Lung (tissue), 12 donors: ENCODE results near the gene OR6F1. TPM values are rescaled to one million over a fixed set of nuclear protein-coding genes. Genes with fewer than 3 reads are reported as not detected.

Experiments used
- ATAC-seq: fragments of 200-7000 bp; cut with Tn5 transposase; one replicate; pipeline ENCODE4 v1.9.1; 2020; ENCODE audit warnings: moderate number of reproducible peaks; ENCODE audit not compliant: insufficient read depth, low FRiP score
- DNase-seq, 3 donors: peaks; one replicate each; pipeline ENCODE4 v3.0.0-alpha.2; 2013 to 2017
- H3K27ac ChIP-seq, 2 donors: one replicate each; pipeline ENCODE4 v1.5.1; 2013; ENCODE audit warnings: mild to moderate bottlenecking in 2 of 2, moderate library complexity in 2 of 2, control low read depth in 1 of 2, inconsistent platforms in 1 of 2, low read depth in 1 of 2, low read length in 1 of 2
- H3K27me3 ChIP-seq, 3 donors: one replicate each; pipeline ENCODE4 v1.5.1; 2013; ENCODE audit warnings: low read length in 2 of 3; ENCODE audit not compliant: control insufficient read depth in 3 of 3, insufficient read depth in 3 of 3
- H3K36me3 ChIP-seq, 4 donors: one replicate each; pipeline ENCODE4 v1.5.1; 2013; ENCODE audit warnings: low read length in 4 of 4, mild to moderate bottlenecking in 1 of 4, moderate library complexity in 1 of 4; ENCODE audit not compliant: control insufficient read depth in 4 of 4, insufficient read depth in 4 of 4
- H3K4me1 ChIP-seq, 5 donors: one replicate each; pipeline ENCODE4 v1.5.1; 2013; ENCODE audit warnings: low read length in 5 of 5, mild to moderate bottlenecking in 2 of 5, moderate library complexity in 1 of 5; ENCODE audit not compliant: control insufficient read depth in 5 of 5, insufficient read depth in 5 of 5
- H3K4me3 ChIP-seq: one replicate; pipeline ENCODE4 v1.5.1; 2013; ENCODE audit warnings: mild to moderate bottlenecking, control low read depth, moderate library complexity
- H3K9ac ChIP-seq, 2 donors: one replicate each; pipeline ENCODE4 v1.5.1; 2013; ENCODE audit warnings: low read length in 2 of 2, control low read depth in 1 of 2; ENCODE audit not compliant: insufficient read depth in 1 of 2
- H3K9me3 ChIP-seq, 4 donors: one replicate each; pipeline ENCODE4 v1.5.1; 2013; ENCODE audit warnings: low read length in 3 of 4, mild to moderate bottlenecking in 1 of 4, moderate library complexity in 1 of 4; ENCODE audit not compliant: control insufficient read depth in 4 of 4, insufficient read depth in 3 of 4
- CTCF ChIP-seq: IDR thresholded peaks from 2 replicates; pipeline ENCODE4 v1.5.1; 2012; ENCODE audit warnings: mild to moderate bottlenecking; ENCODE audit errors: control extremely low read depth, extremely low read depth
- WGBS, 2 donors: extraction: QIAGEN DNeasy Blood & Tissue Kit; methylation state at CpG; one replicate each; pipeline ENCODE4 v1.1.7; 2013; 5-methylcytosine and 5-hydroxymethylcytosine counted together
- polyA plus RNA-seq, 2 donors: library from polyadenylated mRNA; stranded (reverse); fragments of 200-250 nt; gene quantifications; one replicate each; pipeline ENCODE4 v1.2.1, GENCODE V29; 2013
- total RNA-seq, 2 donors: library from RNA; depleted of rRNA in 1 of 2; stranded (reverse); fragments of >200 nt in 1 of 2; gene quantifications; one replicate each; pipeline ENCODE4 v1.2.1, GENCODE V29; 2014 to 2021
- donor health status: control.
- donor health status: control.
- donor health status: Bipolar disorder and iron deficiency.
- donor health status: healthy.
- donor health status: DM: yes; HTN: yes; CAD: no.

The OR6F1 gene
- total and polyA plus RNA-seq, 4 donors = not detected

GRCh38 chr1:247741756-247742155 lies 25.3 kb upstream of the OR6F1 start:
- Histone ChIP-seq H3K9me3 (peaks cover 0 to 2% (median 0%) of the 10 kb centered on the region in 4 donors), H3K4me1 (no peaks in the 10 kb centered on the region), H3K27me3 (no peaks in the 10 kb centered on the region), H3K4me3 (no peak overlapping the region), H3K9ac (no peak overlapping the region), H3K27ac (no peak overlapping the region), H3K36me3 (no peaks in the 10 kb centered on the region)
- WGBS, 2 donors = 77 to 94% methylated on average over 5 of the region's 5 CpGs
- DNase-seq = no peak
- no peak for TF ChIP-seq CTCF
- no peak for ATAC-seq

- TF ChIP-seq CTCF = no peak
- no peak overlapping the region for H3K4me3 ChIP-seq
- no peaks in the 10 kb centered on the region for H3K36me3 ChIP-seq
- H3K9me3 ChIP-seq = peaks cover 0 to 2% (median 0%) of the 10 kb centered on the region in 4 donors
- 93% methylated on average over 2 of the region's 2 CpGs for WGBS, 2 donors
- ATAC-seq (no peak), DNase-seq (no peak)
- no peaks in the 10 kb centered on the region for H3K27me3 ChIP-seq
- H3K27ac ChIP-seq = no peak overlapping the region
- H3K9ac ChIP-seq = no peak overlapping the region
- H3K4me1 ChIP-seq = no peaks in the 10 kb centered on the region
These were observed 24.3 kb upstream of the OR6F1 start for GRCh38 chr1:247740721-247741120.

DNA sequence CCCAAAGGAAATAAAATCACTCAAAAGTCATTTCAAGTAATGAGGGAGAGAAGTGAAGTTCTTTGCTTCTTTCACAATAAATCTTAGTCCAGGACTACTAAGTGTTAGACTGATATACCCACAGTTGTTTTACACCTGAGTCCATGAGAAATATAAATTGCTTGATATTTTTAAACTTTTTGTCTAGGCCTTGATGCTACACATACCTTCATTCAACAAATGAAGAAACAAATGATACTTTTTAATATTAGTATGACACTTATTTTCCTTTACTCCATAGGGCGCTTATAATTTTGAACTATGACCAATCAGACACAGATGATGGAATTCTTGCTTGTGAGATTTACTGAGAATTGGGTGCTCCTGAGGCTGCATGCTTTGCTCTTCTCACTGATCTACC lies 21.9 kb upstream of the OR6F1 start, which contains the start of gene OR14K1:
Gene OR14K1, plus strand, starts transcription at position 301 of the 400 bp plus-strand sequence. Its CDS starts 0 bp downstream, at position 301.
- DNase-seq (no peak), ATAC-seq (no peak)
- Histone ChIP-seq H3K27me3 (no peaks in the 10 kb centered on the region), H3K36me3 (no peaks in the 10 kb centered on the region), H3K9me3 (peaks cover 0 to 2% (median 0%) of the 10 kb centered on the region in 4 donors), H3K4me3 (no peak within 1 kb of the TSS), H3K27ac (no peak within 1 kb of the TSS), H3K4me1 (no peaks in the 10 kb centered on the region), H3K9ac (no peak within 1 kb of the TSS)
- WGBS, 2 donors = 98 to 100% methylated on average over 1 of the region's 1 CpG
- TF ChIP-seq CTCF = no peak

- peaks cover 0 to 4% (median 1%) of the 10 kb centered on the region in 4 donors for H3K9me3 ChIP-seq
- 91 to 94% methylated on average over 4 of the region's 4 CpGs for WGBS, 2 donors
- no peaks in the 10 kb centered on the region for H3K4me1 ChIP-seq
- no peaks in the 10 kb centered on the region for H3K36me3 ChIP-seq
- no peak overlapping the region for H3K4me3 ChIP-seq
- H3K27me3 ChIP-seq = no peaks in the 10 kb centered on the region
- DNase-seq (no peak), ATAC-seq (no peak)
- TF ChIP-seq CTCF = no peak
- no peak overlapping the region for H3K27ac ChIP-seq
- no peak overlapping the region for H3K9ac ChIP-seq
These were observed 4.8 kb upstream of the OR6F1 start for GRCh38 chr1:247721222-247721621.
